OCI-LY7 (cell line): ENCODE measurements around the gene ANKRD36C.
"Not testable (repeated sequence)": the region's sequence is repeated elsewhere in the genome, so short reads cannot be mapped to it uniquely, and the experiment has no call there.

Source experiments
- CTCF ChIP-seq: fragments of 200-600 bp; sonication (generic); conservative IDR thresholded peaks from 2 replicates; pipeline ENCODE4 v1.5.1; 2014; ENCODE audit warnings: mild to moderate bottlenecking, antibody characterized with exemption, low read length, moderate library complexity, mixed read lengths
- EZH2phosphoT487 ChIP-seq: fragments of 200-600 bp; sonication (generic); IDR thresholded peaks from 2 replicates; pipeline ENCODE4 v1.6.1; 2018; ENCODE audit warnings: low read depth, borderline replicate concordance, mild to moderate bottlenecking, mixed run types, antibody characterized with exemption, low read length, moderate library complexity, mixed read lengths

GRCh38 chr2:95894443-95894842, 97.2 kb downstream of the ANKRD36C start:
- not testable (repeated sequence) for TF ChIP-seq CTCF, EZH2phosphoT487
